Neural crest cell (in vitro differentiated cells): ENCODE results near the gene ADAMTS19. TPM values are rescaled to one million over a fixed set of nuclear protein-coding genes. Genes with fewer than 3 reads are reported as not detected.

Source experiments
- DNase-seq: peaks from one replicate; pipeline ENCODE4 v3.0.0; 2021; ENCODE audit warnings: low read depth, mixed read lengths, low spot score
- H3K27ac Mint-ChIP-seq: one replicate; pipeline ENCODE4 v1.8.0; 2021; ENCODE audit warnings: mild to moderate bottlenecking, mixed read lengths; ENCODE audit not compliant: unreplicated experiment
- H3K27me3 Mint-ChIP-seq: 2 replicates; pipeline ENCODE4 v1.8.0; 2021; ENCODE audit warnings: low read depth, mild to moderate bottlenecking, mixed read lengths
- H3K36me3 Mint-ChIP-seq: 2 replicates; pipeline ENCODE4 v1.8.0; 2021; ENCODE audit warnings: low read depth, mild to moderate bottlenecking, mixed read lengths
- H3K4me1 Mint-ChIP-seq: 2 replicates; pipeline ENCODE4 v1.8.0; 2021; ENCODE audit warnings: mixed read lengths
- H3K4me3 Mint-ChIP-seq: one replicate; pipeline ENCODE4 v1.8.0; 2021; ENCODE audit warnings: mild to moderate bottlenecking, mixed read lengths
- H3K9me3 Mint-ChIP-seq: 2 replicates; pipeline ENCODE4 v1.8.0; 2021; ENCODE audit warnings: mixed read lengths
- CTCF ChIP-seq: fragments of 200-600 bp; sonication (generic); conservative IDR thresholded peaks from 2 replicates; pipeline ENCODE4 v1.5.0; 2021; ENCODE audit warnings: antibody characterized with exemption, mild to moderate bottlenecking
- total RNA-seq: library from RNA; stranded (reverse); gene quantifications from 2 replicates; pipeline ENCODE4 v1.2.1, GENCODE V29; 2021

The ADAMTS19 gene
- total RNA-seq, 1 donor from 2014 or later, result 3.1 TPM

GRCh38 chr5:129658801-129659200 is 198.7 kb downstream of the ADAMTS19 start:
- no peak for TF ChIP-seq CTCF
- no peak for DNase-seq
- H3K27ac Mint-ChIP-seq, result no peak overlapping the region
- H3K36me3 Mint-ChIP-seq, result no peaks in the 10 kb centered on the region
- H3K4me3 Mint-ChIP-seq, result no peak overlapping the region
- H3K27me3 Mint-ChIP-seq, result no peaks in the 10 kb centered on the region
- H3K9me3 Mint-ChIP-seq, result no peaks in the 10 kb centered on the region
- peaks cover 11% of the 10 kb centered on the region for H3K4me1 Mint-ChIP-seq

- Mint-ChIP-seq H3K27ac (no peak overlapping the region), H3K4me1 (peaks cover 6% of the 10 kb centered on the region), H3K36me3 (no peaks in the 10 kb centered on the region), H3K4me3 (no peak overlapping the region), H3K27me3 (no peaks in the 10 kb centered on the region), H3K9me3 (peaks cover 2% of the 10 kb centered on the region)
- DNase-seq, result no peak
- no peak for TF ChIP-seq CTCF
These were observed 201.4 kb downstream of the ADAMTS19 start for GRCh38 chr5:129661366-129662035.

- peaks cover 7% of the 10 kb centered on the region for H3K9me3 Mint-ChIP-seq
- no peak overlapping the region for H3K4me3 Mint-ChIP-seq
- no peaks in the 10 kb centered on the region for H3K27me3 Mint-ChIP-seq
- DNase-seq, result peak; percentile 27
- H3K36me3 Mint-ChIP-seq, result peaks cover 14% of the 10 kb centered on the region
- H3K27ac Mint-ChIP-seq, result no peak overlapping the region
- no peaks in the 10 kb centered on the region for H3K4me1 Mint-ChIP-seq
- TF ChIP-seq CTCF, result peak; percentile 79
These were observed 204.3 kb downstream of the ADAMTS19 start for GRCh38 chr5:129664336-129664937.

GRCh38 chr5:129670957-129671500 is 210.9 kb downstream of the ADAMTS19 start:
- no peak overlapping the region for H3K27ac Mint-ChIP-seq
- DNase-seq, result no peak
- H3K27me3 Mint-ChIP-seq, result no peaks in the 10 kb centered on the region
- no peak for TF ChIP-seq CTCF
- peaks cover 5% of the 10 kb centered on the region for H3K4me1 Mint-ChIP-seq
- peaks cover 14% of the 10 kb centered on the region for H3K36me3 Mint-ChIP-seq
- no peak overlapping the region for H3K4me3 Mint-ChIP-seq
- H3K9me3 Mint-ChIP-seq, result peaks cover 8% of the 10 kb centered on the region

GRCh38 chr5:129672006-129672405 is 211.9 kb downstream of the ADAMTS19 start:
- Mint-ChIP-seq H3K27ac (no peak overlapping the region), H3K9me3 (peaks cover 8% of the 10 kb centered on the region), H3K4me3 (no peak overlapping the region), H3K4me1 (peaks cover 5% of the 10 kb centered on the region), H3K36me3 (peaks cover 14% of the 10 kb centered on the region), H3K27me3 (no peaks in the 10 kb centered on the region)
- DNase-seq, result no peak
- no peak for TF ChIP-seq CTCF
